ENCODE results near the gene ABCB1.

Gene ABCB1

DNA sequence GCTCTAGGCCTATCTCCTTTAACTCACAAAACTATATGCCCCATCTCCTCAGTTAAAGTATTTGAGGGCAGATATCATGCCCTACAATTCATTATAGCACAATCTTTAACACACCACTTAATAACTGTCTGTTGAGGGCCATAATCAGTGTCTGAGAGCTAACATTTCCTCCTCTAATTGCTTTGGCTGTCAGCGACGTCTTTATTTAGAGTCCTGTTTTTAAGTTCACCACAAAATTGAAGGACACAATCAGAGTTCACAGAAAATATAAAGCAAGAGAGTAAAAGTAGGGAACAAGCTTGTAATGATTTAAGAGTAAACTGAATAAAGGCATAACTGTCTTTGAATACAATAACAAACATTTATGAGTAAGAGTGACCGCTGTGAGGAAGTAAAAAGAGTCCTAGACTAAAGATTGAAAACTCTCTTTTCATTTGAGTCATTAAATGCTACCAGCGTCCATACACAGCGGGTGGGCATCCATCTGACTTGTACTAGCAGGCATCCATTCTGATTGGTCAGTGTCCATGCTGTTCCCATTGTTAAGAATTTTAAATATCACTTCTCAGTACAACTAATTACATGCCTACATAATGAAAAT lies 86.8 kb downstream of the ABCB1 start:
- 84% methylated on average over 5 of the region's 5 CpGs for WGBS
- peaks cover 11% of the 10 kb centered on the region for H3K4me1 ChIP-seq (ENCODE audit: insufficient read depth, low read length)
- no peak overlapping the region for H3K9ac ChIP-seq (ENCODE audit: low read depth, low read length)
- H3K27ac ChIP-seq (ENCODE audit: low read depth, low read length): no peak overlapping the region
- no peaks in the 10 kb centered on the region for H3K36me3 ChIP-seq (ENCODE audit: insufficient read depth, low read length)
- no peaks in the 10 kb centered on the region for H3K9me3 ChIP-seq (ENCODE audit: insufficient read depth, low read depth, low read length)
- no peak overlapping the region for H3K4me3 ChIP-seq (ENCODE audit: low read length)
- no peaks in the 10 kb centered on the region for H3K27me3 ChIP-seq (ENCODE audit: insufficient read depth, low read length)

- WGBS: 94% methylated on average over 4 of the region's 4 CpGs
- Histone ChIP-seq H3K4me3 (ENCODE audit: low read length) (no peak overlapping the region), H3K36me3 (ENCODE audit: insufficient read depth, low read length) (no peaks in the 10 kb centered on the region), H3K27ac (ENCODE audit: low read depth, low read length) (no peak overlapping the region), H3K9me3 (ENCODE audit: insufficient read depth, low read depth, low read length) (no peaks in the 10 kb centered on the region), H3K9ac (ENCODE audit: low read depth, low read length) (no peak overlapping the region), H3K27me3 (ENCODE audit: insufficient read depth, low read length) (no peaks in the 10 kb centered on the region), H3K4me1 (ENCODE audit: insufficient read depth, low read length) (peaks cover 11% of the 10 kb centered on the region)
Observed at GRCh38 chr7:87512906-87513305, 87.8 kb downstream of the ABCB1 start.

GRCh38 chr7:87511510-87511909 lies 89.2 kb downstream of the ABCB1 start:
- Histone ChIP-seq H3K9ac (ENCODE audit: low read depth, low read length) (no peak overlapping the region), H3K9me3 (ENCODE audit: insufficient read depth, low read depth, low read length) (no peaks in the 10 kb centered on the region), H3K36me3 (ENCODE audit: insufficient read depth, low read length) (no peaks in the 10 kb centered on the region), H3K4me1 (ENCODE audit: insufficient read depth, low read length) (peaks cover 11% of the 10 kb centered on the region), H3K27me3 (ENCODE audit: insufficient read depth, low read length) (no peaks in the 10 kb centered on the region), H3K4me3 (ENCODE audit: low read length) (no peak overlapping the region), H3K27ac (ENCODE audit: low read depth, low read length) (no peak overlapping the region)
- WGBS: no CpG with 5 or more reads among the region's 1 CpG

DNA sequence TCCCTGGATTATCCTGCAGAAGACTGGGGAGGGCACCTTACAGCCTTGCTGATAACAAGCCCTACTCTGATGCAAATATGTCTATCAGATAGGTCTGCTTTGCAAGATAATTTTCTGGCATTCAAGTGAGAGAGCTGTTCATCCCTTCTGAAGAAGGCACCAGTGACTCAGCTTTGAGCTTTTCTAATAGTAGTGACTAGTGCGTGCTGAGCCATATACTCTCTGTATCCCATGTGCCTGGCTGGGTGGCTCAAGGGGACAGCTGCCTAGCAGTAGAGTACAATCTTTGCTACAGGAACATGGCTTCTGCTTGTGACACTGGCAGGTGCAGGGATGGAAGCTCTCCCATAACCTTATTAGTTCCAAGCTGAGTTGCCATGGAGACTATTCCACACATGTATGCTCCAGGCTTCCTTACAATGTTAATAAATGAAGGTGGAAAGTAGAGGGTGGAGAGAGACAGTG lies 90.2 kb downstream of the ABCB1 start:
- H3K36me3 ChIP-seq (ENCODE audit: insufficient read depth, low read length): no peaks in the 10 kb centered on the region
- no peaks in the 10 kb centered on the region for H3K27me3 ChIP-seq (ENCODE audit: insufficient read depth, low read length)
- H3K27ac ChIP-seq (ENCODE audit: low read depth, low read length): no peak overlapping the region
- no peak overlapping the region for H3K4me3 ChIP-seq (ENCODE audit: low read length)
- no peaks in the 10 kb centered on the region for H3K9me3 ChIP-seq (ENCODE audit: insufficient read depth, low read depth, low read length)
- WGBS: 93% methylated on average over 1 of the region's 1 CpG
- peaks cover 11% of the 10 kb centered on the region for H3K4me1 ChIP-seq (ENCODE audit: insufficient read depth, low read length)
- no peak overlapping the region for H3K9ac ChIP-seq (ENCODE audit: low read depth, low read length)

- 27% methylated on average over 3 of the region's 3 CpGs for WGBS
- H3K9me3 ChIP-seq (ENCODE audit: insufficient read depth, low read depth, low read length): no peaks in the 10 kb centered on the region
- no peak overlapping the region for H3K27ac ChIP-seq (ENCODE audit: low read depth, low read length)
- H3K36me3 ChIP-seq (ENCODE audit: insufficient read depth, low read length): no peaks in the 10 kb centered on the region
- peaks cover 11% of the 10 kb centered on the region; the same call in 1 of the 2 replicates for H3K4me1 ChIP-seq (ENCODE audit: insufficient read depth, low read length)
- H3K27me3 ChIP-seq (ENCODE audit: insufficient read depth, low read length): no peaks in the 10 kb centered on the region
- no peak overlapping the region for H3K4me3 ChIP-seq (ENCODE audit: low read length)
- H3K9ac ChIP-seq (ENCODE audit: low read depth, low read length): no peak overlapping the region
Observed at GRCh38 chr7:87507446-87507845, 93.2 kb downstream of the ABCB1 start.

- Histone ChIP-seq H3K27ac (ENCODE audit: low read depth, low read length) (no peak overlapping the region), H3K27me3 (ENCODE audit: insufficient read depth, low read length) (no peaks in the 10 kb centered on the region), H3K4me1 (ENCODE audit: insufficient read depth, low read length) (peaks cover 8% of the 10 kb centered on the region; the same call in 1 of the 2 replicates), H3K9ac (ENCODE audit: low read depth, low read length) (no peak overlapping the region), H3K36me3 (ENCODE audit: insufficient read depth, low read length) (no peaks in the 10 kb centered on the region), H3K4me3 (ENCODE audit: low read length) (no peak overlapping the region), H3K9me3 (ENCODE audit: insufficient read depth, low read depth, low read length) (no peaks in the 10 kb centered on the region)
- WGBS: 91% methylated on average over 3 of the region's 3 CpGs
Observed at GRCh38 chr7:87506246-87507180, 94.2 kb downstream of the ABCB1 start.

- H3K36me3 ChIP-seq (ENCODE audit: insufficient read depth, low read length): no peaks in the 10 kb centered on the region
- H3K9me3 ChIP-seq (ENCODE audit: insufficient read depth, low read depth, low read length): no peaks in the 10 kb centered on the region
- no peak overlapping the region for H3K9ac ChIP-seq (ENCODE audit: low read depth, low read length)
- H3K4me1 ChIP-seq (ENCODE audit: insufficient read depth, low read length): 0 out of 2 replicates have a peak, but pooled peaks cover under 1% of the 10 kb centered on the region
- no peaks in the 10 kb centered on the region for H3K27me3 ChIP-seq (ENCODE audit: insufficient read depth, low read length)
- H3K27ac ChIP-seq (ENCODE audit: low read depth, low read length): no peak overlapping the region
- H3K4me3 ChIP-seq (ENCODE audit: low read length): no peak overlapping the region
- 94% methylated on average over 5 of the region's 5 CpGs for WGBS
Observed at GRCh38 chr7:87505557-87506245, 95.0 kb downstream of the ABCB1 start.

GRCh38 chr7:87505122-87505521 lies 95.6 kb downstream of the ABCB1 start:
- WGBS: 94% methylated on average over 5 of the region's 5 CpGs
- Histone ChIP-seq H3K4me3 (ENCODE audit: low read length) (no peak overlapping the region), H3K4me1 (ENCODE audit: insufficient read depth, low read length) (no peaks in the 10 kb centered on the region), H3K27ac (ENCODE audit: low read depth, low read length) (no peak overlapping the region), H3K36me3 (ENCODE audit: insufficient read depth, low read length) (no peaks in the 10 kb centered on the region), H3K27me3 (ENCODE audit: insufficient read depth, low read length) (no peaks in the 10 kb centered on the region), H3K9ac (ENCODE audit: low read depth, low read length) (no peak overlapping the region), H3K9me3 (ENCODE audit: insufficient read depth, low read depth, low read length) (no peaks in the 10 kb centered on the region)

DNA sequence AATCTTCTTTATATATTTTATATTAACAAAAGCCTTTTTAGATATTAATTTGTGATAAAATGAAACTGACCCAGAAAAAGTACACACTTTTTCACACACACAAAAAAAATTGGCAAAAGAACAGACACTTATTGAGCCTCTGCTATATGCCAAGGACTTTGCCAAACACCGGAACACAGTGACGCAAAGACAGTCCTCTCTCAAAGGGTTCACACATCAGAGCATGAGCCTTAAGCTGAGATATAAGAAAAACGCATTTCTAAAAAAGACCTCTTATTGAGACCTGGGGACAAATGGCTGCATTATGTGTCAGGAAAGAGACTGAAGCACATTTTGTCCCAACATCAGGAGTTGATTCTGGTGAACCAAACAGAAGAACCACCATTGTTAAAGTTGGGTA lies 101.2 kb downstream of the ABCB1 start:
- H3K9ac ChIP-seq (ENCODE audit: low read depth, low read length): no peak overlapping the region
- no peaks in the 10 kb centered on the region for H3K36me3 ChIP-seq (ENCODE audit: insufficient read depth, low read length)
- no peaks in the 10 kb centered on the region for H3K9me3 ChIP-seq (ENCODE audit: insufficient read depth, low read depth, low read length)
- H3K27ac ChIP-seq (ENCODE audit: low read depth, low read length): no peak overlapping the region
- no peak overlapping the region for H3K4me3 ChIP-seq (ENCODE audit: low read length)
- no peaks in the 10 kb centered on the region for H3K4me1 ChIP-seq (ENCODE audit: insufficient read depth, low read length)
- 96% methylated on average over 3 of the region's 3 CpGs for WGBS
- H3K27me3 ChIP-seq (ENCODE audit: insufficient read depth, low read length): no peaks in the 10 kb centered on the region

- no CpG with 5 or more reads among the region's 1 CpG for WGBS
- Histone ChIP-seq H3K27ac (ENCODE audit: low read depth, low read length) (no peak overlapping the region), H3K4me1 (ENCODE audit: insufficient read depth, low read length) (no peaks in the 10 kb centered on the region), H3K9me3 (ENCODE audit: insufficient read depth, low read depth, low read length) (no peaks in the 10 kb centered on the region), H3K9ac (ENCODE audit: low read depth, low read length) (no peak overlapping the region), H3K27me3 (ENCODE audit: insufficient read depth, low read length) (no peaks in the 10 kb centered on the region), H3K4me3 (ENCODE audit: low read length) (no peak overlapping the region), H3K36me3 (ENCODE audit: insufficient read depth, low read length) (no peaks in the 10 kb centered on the region)
Observed at GRCh38 chr7:87498893-87499292, 101.8 kb downstream of the ABCB1 start.

DNA sequence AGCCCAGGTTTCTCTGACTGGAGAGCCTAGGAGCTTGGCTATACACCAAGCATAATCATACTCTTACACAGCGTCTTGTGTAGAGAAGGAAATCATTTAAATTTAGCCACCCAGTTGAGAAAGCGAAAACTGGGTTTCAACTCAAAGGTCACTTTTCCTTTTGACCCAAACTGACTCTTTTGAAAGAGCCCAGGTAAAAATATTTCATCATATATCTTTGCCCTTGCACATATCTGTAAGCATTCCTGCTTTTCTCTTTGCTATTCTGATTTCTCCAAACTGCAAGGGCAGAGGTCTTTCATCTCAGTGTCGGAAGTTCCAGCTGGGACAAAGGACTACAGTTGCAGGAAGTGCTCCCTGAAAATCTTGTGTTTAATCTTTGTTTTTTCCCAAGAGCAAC lies 103.2 kb downstream of the ABCB1 start:
- WGBS: 95% methylated on average over 3 of the region's 3 CpGs

More for the DNA sequence above, 103.2 kb downstream of the ABCB1 start:
- Histone ChIP-seq H3K27ac (ENCODE audit: low read depth, low read length) (no peak overlapping the region), H3K4me3 (ENCODE audit: low read length) (no peak overlapping the region), H3K9ac (ENCODE audit: low read depth, low read length) (no peak overlapping the region), H3K4me1 (ENCODE audit: insufficient read depth, low read length) (no peaks in the 10 kb centered on the region), H3K9me3 (ENCODE audit: insufficient read depth, low read depth, low read length) (no peaks in the 10 kb centered on the region), H3K36me3 (ENCODE audit: insufficient read depth, low read length) (no peaks in the 10 kb centered on the region), H3K27me3 (ENCODE audit: insufficient read depth, low read length) (no peaks in the 10 kb centered on the region)
